GM03348 (cell line): Measurements from ENCODE around the gene SORCS2.

ENCODE experiments used
- DNase-seq: peaks from one replicate; pipeline ENCODE4 v3.0.0; 2012; ENCODE audit warnings: low spot score

Gene SORCS2

GRCh38 chr4:7192252-7193029, at the start of gene SORCS2:
Gene SORCS2 (plus strand): TSS chr4:7192538.
- peak; percentile 95 for DNase-seq

GRCh38 chr4:7144374-7145290, 47.7 kb upstream of the SORCS2 start:
- no peak for DNase-seq

- no peak for DNase-seq
Observed at GRCh38 chr4:7145291-7145934, 46.9 kb upstream of the SORCS2 start.

GRCh38 chr4:7146059-7146785, 46.1 kb upstream of the SORCS2 start:
- DNase-seq = no peak

- no peak for DNase-seq
Observed at GRCh38 chr4:7146786-7147115, 45.6 kb upstream of the SORCS2 start.

- no peak for DNase-seq
Observed at GRCh38 chr4:7147261-7147660, 45.1 kb upstream of the SORCS2 start.

GRCh38 chr4:7147661-7148310, 44.6 kb upstream of the SORCS2 start:
- DNase-seq = no peak

GRCh38 chr4:7148337-7148736, 44.0 kb upstream of the SORCS2 start:
- DNase-seq = no peak

GRCh38 chr4:7150036-7150635, 42.2 kb upstream of the SORCS2 start:
- no peak for DNase-seq

GRCh38 chr4:7151668-7152227, 40.6 kb upstream of the SORCS2 start:
- DNase-seq = no peak

- DNase-seq = no peak
Observed at GRCh38 chr4:7153711-7154110, 38.6 kb upstream of the SORCS2 start.

- DNase-seq = no peak
Observed at GRCh38 chr4:7154351-7154981, 37.9 kb upstream of the SORCS2 start.

GRCh38 chr4:7155590-7156071, 36.7 kb upstream of the SORCS2 start:
- no peak for DNase-seq

GRCh38 chr4:7156328-7156727, 36.0 kb upstream of the SORCS2 start:
- no peak for DNase-seq

- peak; percentile 81 for DNase-seq
Observed at GRCh38 chr4:7156761-7157488, 35.4 kb upstream of the SORCS2 start.

GRCh38 chr4:7157666-7158065, 34.7 kb upstream of the SORCS2 start:
- no peak for DNase-seq

- no peak for DNase-seq
Observed at GRCh38 chr4:7158081-7158750, 34.1 kb upstream of the SORCS2 start.

GRCh38 chr4:7158991-7159390, 33.3 kb upstream of the SORCS2 start:
- no peak for DNase-seq

- DNase-seq = no peak
Observed at GRCh38 chr4:7159923-7160322, 32.4 kb upstream of the SORCS2 start.
